HG03175 (cell line): ENCODE data around the gene PEX7.
"Not testable (repeated sequence)": the region's sequence is repeated elsewhere in the genome, so short reads cannot be mapped to it uniquely, and the experiment has no call there.

Experiments used
- ATAC-seq: cut with Tn5 transposase; IDR thresholded peaks from one replicate; pipeline ENCODE4 v1.9.1; 2021; ENCODE audit warnings: mild to moderate bottlenecking, moderate library complexity; ENCODE audit not compliant: unreplicated experiment

PEX7 gene

GRCh38 chr6:136893187-136893586, 70.8 kb downstream of the PEX7 start:
- ATAC-seq, result no peak

GRCh38 chr6:136895901-136896300, 73.5 kb downstream of the PEX7 start:
- ATAC-seq, result no peak

- ATAC-seq, result no peak
Observed at GRCh38 chr6:136897071-136897470, 74.7 kb downstream of the PEX7 start.

DNA sequence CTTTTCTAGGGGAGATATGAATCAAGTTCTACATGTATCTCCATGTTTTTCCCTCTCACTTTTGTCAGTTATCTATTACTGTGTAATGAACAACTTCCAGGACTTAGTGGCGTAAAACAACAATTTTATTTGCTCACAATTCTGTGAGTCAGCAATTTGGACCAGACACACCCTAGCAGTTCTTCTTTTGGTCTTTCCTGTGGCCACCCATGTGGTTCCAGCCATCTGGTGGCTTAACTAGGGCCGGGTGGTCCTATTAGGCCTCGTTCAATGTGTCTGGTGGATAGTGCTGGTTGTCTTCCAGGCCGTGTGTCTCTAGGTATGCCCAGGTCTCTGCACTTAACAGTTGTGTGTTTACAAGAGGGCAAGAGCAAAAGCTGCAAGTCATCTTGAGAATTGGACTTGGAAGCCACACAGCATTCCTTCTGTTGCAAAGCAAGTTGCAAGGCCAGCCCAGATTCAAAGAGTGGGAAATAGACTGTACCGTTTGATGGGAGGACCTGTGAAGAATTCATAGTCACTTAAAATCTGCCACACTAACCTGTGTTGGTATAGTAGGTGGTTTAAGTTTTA, 78.9 kb downstream of the PEX7 start:
- ATAC-seq, result no peak

DNA sequence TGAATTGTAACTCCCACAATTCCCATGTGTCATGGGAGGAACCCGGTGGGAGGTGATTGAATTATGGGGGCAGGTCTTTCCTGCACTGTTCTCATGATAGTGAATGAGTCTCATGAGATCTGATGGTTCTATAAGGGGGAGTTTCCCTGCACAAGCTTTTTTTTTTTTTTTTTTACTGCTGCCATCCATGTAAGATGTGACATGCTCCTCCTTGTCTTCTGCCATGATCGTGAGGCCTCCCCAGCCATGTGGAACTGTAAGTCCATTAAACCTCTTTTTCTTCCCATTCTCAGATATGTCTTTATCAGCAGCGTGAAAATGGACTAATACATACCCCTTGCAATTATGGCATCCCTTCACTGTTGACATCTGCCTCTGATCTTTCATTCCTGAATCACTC, 82.1 kb downstream of the PEX7 start:
- ATAC-seq, result not testable (repeated sequence)

DNA sequence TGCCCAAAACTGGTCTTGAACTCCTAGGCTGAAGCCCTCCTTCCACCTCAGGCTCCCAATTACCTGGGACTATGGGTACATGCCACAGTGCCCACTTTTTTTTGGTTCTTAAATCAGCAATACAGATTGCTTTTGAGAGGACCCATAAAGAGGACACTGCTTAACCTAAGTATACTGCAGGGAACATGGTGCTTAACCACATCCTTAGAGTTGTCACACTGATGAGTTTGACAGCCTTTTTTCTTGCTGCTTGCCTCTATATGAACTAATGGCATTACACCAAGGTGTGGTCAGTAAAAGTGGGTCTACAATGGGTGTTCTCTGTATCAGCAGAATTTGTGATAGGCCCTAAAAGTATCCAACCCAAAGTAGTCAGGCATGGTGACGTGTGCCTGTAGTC, 92.6 kb downstream of the PEX7 start:
- ATAC-seq, result no peak

DNA sequence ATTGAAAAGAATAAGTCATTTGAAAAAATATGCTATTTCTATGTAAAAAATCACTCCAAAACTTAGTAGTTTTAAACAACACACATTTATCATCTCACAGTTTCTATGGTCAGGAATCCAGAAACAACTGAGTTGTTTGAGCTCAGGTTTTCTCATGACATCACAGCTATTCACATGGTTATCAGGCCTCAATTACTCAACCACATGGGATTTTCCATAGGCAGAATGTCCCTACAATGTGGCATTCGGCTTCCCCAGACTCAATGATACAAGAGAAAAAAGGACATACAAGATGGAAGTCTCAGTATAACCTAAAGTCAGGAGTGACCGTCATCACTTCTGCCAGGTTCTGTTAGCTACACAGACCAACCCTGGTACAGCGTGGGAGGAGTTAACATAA, 96.3 kb downstream of the PEX7 start:
- ATAC-seq, result no peak

DNA sequence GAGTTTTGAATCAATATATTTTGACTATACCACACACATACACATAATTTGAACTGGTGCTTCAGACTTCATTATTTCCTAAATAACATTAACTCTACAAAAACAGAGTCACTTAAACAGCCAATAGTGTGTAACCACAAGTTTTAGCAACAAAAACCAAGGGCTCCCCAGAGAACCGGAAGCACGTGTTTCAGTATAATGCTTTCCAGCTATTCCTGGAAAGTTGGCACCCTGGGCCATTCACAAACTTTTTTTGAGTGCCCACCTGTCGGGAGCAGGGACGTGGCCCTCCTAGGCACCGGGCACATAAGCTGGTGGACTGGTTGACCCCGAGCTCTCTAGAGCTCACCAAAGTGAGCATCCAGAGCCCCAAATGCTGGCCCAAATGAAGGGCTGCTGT, 97.8 kb downstream of the PEX7 start:
- ATAC-seq, result no peak

- no peak for ATAC-seq
Observed at GRCh38 chr6:136920671-136921380, 98.4 kb downstream of the PEX7 start.

DNA sequence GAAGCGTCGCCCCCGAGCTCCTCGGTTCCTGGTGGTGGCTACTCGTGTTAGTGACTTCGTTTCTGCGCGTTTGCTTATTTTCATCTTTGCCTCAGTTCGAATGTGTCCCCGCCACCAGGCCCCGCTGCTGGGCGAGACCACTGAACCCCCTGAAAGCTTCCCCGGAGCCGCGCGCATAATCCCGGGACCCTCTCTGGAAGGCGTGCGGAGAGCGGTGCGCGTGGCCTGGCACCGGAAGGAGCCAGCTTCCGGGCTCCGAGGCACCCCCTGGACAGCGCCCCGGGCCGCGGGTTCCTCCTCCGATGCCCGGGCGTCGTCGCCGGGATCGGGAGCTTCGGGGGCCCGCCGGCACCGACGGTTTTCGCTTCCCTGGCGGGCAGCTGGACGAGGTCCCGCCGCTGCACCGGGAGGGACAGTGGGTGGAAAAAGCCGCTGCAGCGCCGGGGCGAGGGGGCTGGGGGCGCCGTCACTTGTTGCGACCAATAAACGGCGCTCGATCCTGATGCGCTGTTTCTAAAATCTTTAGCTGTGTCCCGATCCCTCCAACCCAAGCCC, 99.1 kb downstream of the PEX7 start:
- ATAC-seq, result no peak

DNA sequence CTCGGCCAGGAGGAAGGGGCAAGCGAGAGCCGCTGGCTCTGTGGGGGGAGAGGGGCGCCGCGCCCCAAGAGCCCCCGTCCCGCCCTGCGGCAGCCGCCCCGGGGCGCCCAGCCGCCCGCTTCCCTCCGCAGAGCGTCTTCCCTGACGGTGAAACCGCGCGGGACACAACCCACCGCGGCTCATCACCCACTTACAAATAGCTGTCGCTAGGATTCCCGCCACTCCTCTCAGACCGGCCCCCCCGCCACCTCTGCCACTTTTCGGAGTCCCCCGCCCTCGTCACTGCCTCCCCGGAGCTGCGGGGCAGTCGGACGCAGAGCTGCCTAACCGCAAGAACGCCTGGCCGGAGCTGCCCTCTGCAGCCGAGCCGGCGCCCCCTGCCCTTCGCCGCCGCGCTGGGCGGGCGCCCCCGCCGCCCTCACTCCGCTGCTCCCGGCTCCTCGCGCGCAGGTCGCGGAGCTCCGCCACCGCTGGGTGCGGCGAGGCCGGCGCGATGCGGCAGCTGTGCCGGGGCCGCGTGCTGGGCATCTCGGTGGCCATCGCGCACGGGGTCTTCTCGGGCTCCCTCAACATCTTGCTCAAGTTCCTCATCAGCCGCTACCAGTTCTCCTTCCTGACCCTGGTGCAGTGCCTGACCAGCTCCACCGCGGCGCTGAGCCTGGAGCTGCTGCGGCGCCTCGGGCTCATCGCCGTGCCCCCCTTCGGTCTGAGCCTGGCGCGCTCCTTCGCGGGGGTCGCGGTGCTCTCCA, 99.7 kb downstream of the PEX7 start, which contains the start of gene SLC35D3:
Gene SLC35D3, plus strand, starts transcription at position 366 of the 749 bp plus-strand sequence. Its CDS starts 128 bp downstream, at position 494.
- no peak for ATAC-seq

GRCh38 chr6:136922685-136923006, 100.3 kb downstream of the PEX7 start:
- ATAC-seq, result no peak

DNA sequence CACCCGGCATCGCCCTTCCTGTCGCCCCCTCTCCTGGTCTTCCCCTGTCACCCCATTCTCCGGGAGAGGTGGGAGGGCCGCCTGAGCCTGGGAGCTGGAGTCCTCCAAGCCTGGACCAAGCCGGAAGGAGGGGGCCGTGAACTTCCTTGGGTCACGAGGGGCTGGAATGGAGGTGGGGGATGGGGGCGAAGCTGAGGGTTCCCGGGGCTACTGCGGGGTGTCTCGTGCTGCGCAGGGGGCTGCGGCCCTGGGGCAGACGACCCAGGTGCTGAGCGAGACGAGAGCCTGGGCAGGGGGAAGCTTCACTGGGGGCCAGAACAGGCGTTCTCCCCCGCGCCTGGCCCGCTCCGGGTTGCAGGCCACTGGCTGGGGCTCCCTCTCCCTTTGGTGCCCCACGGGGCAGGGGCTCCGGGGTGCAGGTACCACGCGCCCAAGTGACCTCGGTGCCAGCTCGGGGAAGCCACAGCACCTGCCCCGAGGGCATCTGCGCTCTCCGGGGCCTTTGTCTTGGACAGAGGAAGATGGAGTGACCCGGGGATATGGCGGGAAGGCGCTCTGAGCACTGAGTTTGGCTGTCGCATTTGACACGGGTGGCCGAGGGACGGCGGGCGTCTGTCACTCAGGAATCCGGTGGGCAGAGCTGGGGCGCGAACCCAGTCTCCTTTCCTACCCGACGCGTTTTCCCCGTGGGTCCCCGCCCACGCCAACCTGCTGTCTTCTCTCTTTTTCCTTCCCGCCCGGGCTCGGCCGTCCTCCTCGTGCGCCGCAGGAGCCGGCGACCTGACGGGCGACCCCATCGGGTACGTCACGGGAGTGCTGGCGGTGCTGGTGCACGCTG, 100.9 kb downstream of the PEX7 start:
- ATAC-seq, result no peak

DNA sequence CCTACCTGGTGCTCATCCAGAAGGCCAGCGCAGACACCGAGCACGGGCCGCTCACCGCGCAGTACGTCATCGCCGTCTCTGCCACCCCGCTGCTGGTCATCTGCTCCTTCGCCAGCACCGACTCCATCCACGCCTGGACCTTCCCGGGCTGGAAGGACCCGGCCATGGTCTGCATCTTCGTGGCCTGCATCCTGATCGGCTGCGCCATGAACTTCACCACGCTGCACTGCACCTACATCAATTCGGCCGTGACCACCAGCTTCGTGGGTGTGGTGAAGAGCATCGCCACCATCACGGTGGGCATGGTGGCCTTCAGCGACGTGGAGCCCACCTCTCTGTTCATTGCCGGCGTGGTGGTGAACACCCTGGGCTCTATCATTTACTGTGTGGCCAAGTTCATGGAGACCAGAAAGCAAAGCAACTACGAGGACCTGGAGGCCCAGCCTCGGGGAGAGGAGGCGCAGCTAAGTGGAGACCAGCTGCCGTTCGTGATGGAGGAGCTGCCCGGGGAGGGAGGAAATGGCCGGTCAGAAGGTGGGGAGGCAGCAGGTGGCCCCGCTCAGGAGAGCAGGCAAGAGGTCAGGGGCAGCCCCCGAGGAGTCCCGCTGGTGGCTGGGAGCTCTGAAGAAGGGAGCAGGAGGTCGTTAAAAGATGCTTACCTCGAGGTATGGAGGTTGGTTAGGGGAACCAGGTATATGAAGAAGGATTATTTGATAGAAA, 101.7 kb downstream of the PEX7 start:
- no peak for ATAC-seq

- no peak for ATAC-seq
Observed at GRCh38 chr6:136926383-136926782, 104.0 kb downstream of the PEX7 start.

- ATAC-seq, result no peak
Observed at GRCh38 chr6:136927292-136927691, 104.9 kb downstream of the PEX7 start.

DNA sequence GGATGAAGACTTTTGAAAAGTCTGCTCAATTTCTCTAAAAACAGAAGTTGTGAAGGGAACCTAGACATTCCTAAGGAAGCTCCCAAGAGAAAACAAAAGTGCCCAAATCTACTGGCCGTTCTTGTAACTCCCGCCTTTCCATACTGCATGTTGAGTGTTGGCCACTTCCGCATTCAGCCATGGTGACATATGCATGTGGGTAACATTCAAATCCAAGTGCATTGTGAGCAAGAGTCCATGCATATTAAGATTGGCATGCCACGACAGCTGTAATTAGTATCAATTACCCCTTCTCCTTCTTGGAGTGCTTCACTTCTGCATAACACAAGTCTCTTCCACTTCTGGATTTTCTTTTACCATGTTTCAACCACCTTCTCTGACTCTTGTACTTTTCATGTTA, 108.1 kb downstream of the PEX7 start:
- no peak for ATAC-seq

GRCh38 chr6:136932599-136932998, 110.2 kb downstream of the PEX7 start:
- ATAC-seq, result no peak

- ATAC-seq, result no peak
Observed at GRCh38 chr6:136945072-136945471, 122.7 kb downstream of the PEX7 start.

GRCh38 chr6:136945711-136946121, 123.3 kb downstream of the PEX7 start:
- ATAC-seq, result no peak
